Astrocyte (in vitro differentiated cells and primary cell): ENCODE measurements around the gene FMN2. TPM values are rescaled to one million over a fixed set of nuclear protein-coding genes. Genes with fewer than 3 reads are reported as not detected.

Source experiments
- DNase-seq: peaks from one replicate; pipeline ENCODE4 v3.0.0-alpha.2; 2010; ENCODE audit warnings: low read depth
- FAIRE-seq: peaks from 2 replicates; lab custom pipeline; 2011; peaks lifted over from hg19 to GRCh38; lab: Jason Lieb, UNC
- H2AFZ ChIP-seq: 2 replicates; pipeline ENCODE4 v1.6.0; 2012; ENCODE audit warnings: low read depth, low read length, inconsistent platforms
- H3K27ac ChIP-seq: 2 replicates; pipeline ENCODE4 v1.5.1; 2011; ENCODE audit warnings: low read depth, low read length, inconsistent platforms
- H3K27me3 ChIP-seq: 2 replicates; pipeline ENCODE4 v1.6.0; 2011; ENCODE audit warnings: low read length, inconsistent platforms; ENCODE audit not compliant: insufficient read depth
- H3K36me3 ChIP-seq: 2 replicates; pipeline ENCODE4 v1.5.1; 2011; ENCODE audit warnings: low read length, inconsistent platforms; ENCODE audit not compliant: insufficient read depth
- H3K4me1 ChIP-seq: 2 replicates; pipeline ENCODE4 v1.5.1; 2011; ENCODE audit warnings: low read length, inconsistent platforms; ENCODE audit not compliant: insufficient read depth
- H3K4me2 ChIP-seq: 2 replicates; pipeline ENCODE4 v1.6.0; 2012; ENCODE audit warnings: low read length, inconsistent platforms
- H3K4me3 ChIP-seq: 2 replicates; pipeline ENCODE4 v1.5.1; 2011; ENCODE audit warnings: low read depth, mild to moderate bottlenecking, low read length, inconsistent platforms; ENCODE audit not compliant: insufficient read depth
- H3K79me2 ChIP-seq: 2 replicates; pipeline ENCODE4 v1.6.0; 2012; ENCODE audit warnings: mild to moderate bottlenecking, low read length, inconsistent platforms; ENCODE audit not compliant: insufficient read depth
- H3K9ac ChIP-seq: 2 replicates; pipeline ENCODE4 v1.6.0; 2012; ENCODE audit warnings: mild to moderate bottlenecking, low read length, inconsistent platforms
- H3K9me3 ChIP-seq: 2 replicates; pipeline ENCODE4 v1.5.1; 2012; ENCODE audit warnings: low read depth, mild to moderate bottlenecking, low read length, inconsistent platforms; ENCODE audit not compliant: insufficient read depth
- H4K20me1 ChIP-seq: 2 replicates; pipeline ENCODE4 v1.6.0; 2012; ENCODE audit warnings: low read length, inconsistent platforms; ENCODE audit not compliant: insufficient read depth
- H3K27ac Mint-ChIP-seq: one replicate; pipeline ENCODE4 v1.8.0; 2021; ENCODE audit warnings: mild to moderate bottlenecking, mixed read lengths; ENCODE audit not compliant: unreplicated experiment
- H3K27me3 Mint-ChIP-seq: one replicate; pipeline ENCODE4 v1.8.0; 2021; ENCODE audit warnings: low read depth, mixed read lengths; ENCODE audit not compliant: unreplicated experiment
- H3K36me3 Mint-ChIP-seq: one replicate; pipeline ENCODE4 v1.8.0; 2021; ENCODE audit warnings: low read depth, mixed read lengths; ENCODE audit not compliant: unreplicated experiment
- H3K4me1 Mint-ChIP-seq: one replicate; pipeline ENCODE4 v1.8.0; 2021; ENCODE audit warnings: low read depth, mixed read lengths; ENCODE audit not compliant: unreplicated experiment
- H3K4me3 Mint-ChIP-seq: one replicate; pipeline ENCODE4 v1.8.0; 2021; ENCODE audit warnings: mild to moderate bottlenecking, moderate library complexity, mixed read lengths; ENCODE audit not compliant: unreplicated experiment
- H3K9me3 Mint-ChIP-seq: one replicate; pipeline ENCODE4 v1.8.0; 2021; ENCODE audit warnings: mild to moderate bottlenecking, mixed read lengths; ENCODE audit not compliant: unreplicated experiment
- EZH2 ChIP-seq: IDR thresholded peaks from 2 replicates; pipeline ENCODE4 v1.6.1; 2012; ENCODE audit warnings: mild to moderate bottlenecking, low read length, inconsistent platforms; ENCODE audit not compliant: insufficient read depth
- total RNA-seq: library from RNA; stranded (reverse); gene quantifications from 2 replicates; pipeline ENCODE4 v1.2.1, GENCODE V29; 2021
- TF ChIP-seq, protein P1 (sequence below): IDR thresholded peaks from 2 replicates; pipeline ENCODE4 v1.5.1; 2011; ENCODE audit warnings: low read depth, mild to moderate bottlenecking, inconsistent platforms, low read length, moderate library complexity; ENCODE audit not compliant: insufficient read depth

The FMN2 gene
- total RNA-seq, 1 donor from 2014 or later: 2.4 TPM

DNA sequence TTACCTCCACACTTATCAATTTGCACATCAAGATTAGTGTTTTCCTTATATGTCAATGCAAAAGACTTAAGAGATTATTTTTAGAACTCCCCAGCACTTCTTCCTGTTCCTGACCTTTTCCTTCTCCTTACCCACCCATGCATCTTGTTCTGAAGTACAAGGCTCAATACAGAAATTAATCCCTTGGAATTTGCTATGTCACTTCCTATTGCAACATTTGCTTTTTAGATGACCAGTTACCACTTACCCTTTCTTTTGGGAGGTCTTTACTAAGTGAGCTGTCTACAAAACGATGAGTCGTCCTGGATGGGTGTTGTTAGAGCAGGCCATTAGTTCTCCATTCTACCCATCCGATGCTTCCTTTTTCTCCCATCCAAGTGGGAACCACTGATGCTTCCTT is 221.2 kb downstream of the FMN2 start:
- Histone ChIP-seq H3K4me2 (peak overlapping the region; percentile 36), H3K4me3 (no peak overlapping the region)

DNA sequence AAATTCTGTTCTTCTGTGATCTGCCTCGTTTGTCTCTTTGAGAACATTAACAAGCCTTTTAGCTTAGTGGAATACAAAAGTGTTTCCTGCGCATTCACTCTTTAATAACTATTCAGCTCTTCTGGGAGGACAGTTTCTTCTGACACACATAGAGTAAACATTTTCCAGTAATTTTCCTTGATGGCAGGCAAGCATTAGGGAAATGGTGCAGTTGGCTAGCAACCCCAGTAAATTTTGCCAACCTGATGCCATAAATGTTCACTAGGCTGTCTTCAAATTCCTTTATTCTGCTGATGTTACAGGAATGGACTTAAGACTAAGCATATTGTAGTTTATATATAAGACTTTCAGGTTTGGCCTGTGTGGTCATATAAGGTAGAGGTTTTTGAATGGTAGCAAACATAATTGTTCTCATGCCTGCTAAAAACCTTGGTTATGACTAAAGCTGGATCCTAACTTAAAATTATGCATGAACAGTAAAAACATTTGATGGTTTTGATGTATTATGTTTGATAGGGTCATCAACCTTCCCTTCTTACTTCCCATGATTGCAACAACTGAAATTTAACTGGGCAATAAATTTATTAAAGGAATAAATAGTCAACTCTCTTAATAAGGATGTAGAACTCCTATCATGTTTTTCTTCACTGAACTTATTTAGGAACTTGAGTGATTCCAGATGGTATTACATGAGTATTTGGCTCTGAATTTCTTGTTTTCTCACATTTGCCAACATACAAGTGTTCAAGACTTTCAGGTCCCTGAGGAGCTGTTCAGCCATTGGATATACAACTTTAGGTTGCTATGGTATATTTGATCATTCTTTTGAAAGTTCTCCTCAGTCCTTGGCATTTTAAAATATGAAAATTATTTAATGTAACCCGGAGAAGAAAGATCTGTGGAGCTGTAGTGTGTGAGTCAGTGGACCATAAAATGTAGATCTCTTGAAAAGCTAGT is 223.4 kb downstream of the FMN2 start:
- H3K9ac ChIP-seq: no peak overlapping the region
- no peaks in the 10 kb centered on the region for H4K20me1 ChIP-seq
- H3K36me3 ChIP-seq: no peaks in the 10 kb centered on the region
- no peaks in the 10 kb centered on the region for H3K9me3 ChIP-seq
- DNase-seq: no peak
- Mint-ChIP-seq H3K36me3 (no peaks in the 10 kb centered on the region), H3K9me3 (peaks cover 2% of the 10 kb centered on the region), H3K4me3 (no peak overlapping the region), H3K27me3 (no peaks in the 10 kb centered on the region), H3K4me1 (peaks cover 20% of the 10 kb centered on the region), H3K27ac (no peak overlapping the region)
- no peak for FAIRE-seq
- peaks cover 8% of the 10 kb centered on the region for H3K4me1 ChIP-seq
- H2AFZ ChIP-seq: no peak overlapping the region
- H3K27ac ChIP-seq: no peak overlapping the region
- H3K4me3 ChIP-seq: no peak overlapping the region
- TF ChIP-seq EZH2: no peak
- TF ChIP-seq, protein P1, sequence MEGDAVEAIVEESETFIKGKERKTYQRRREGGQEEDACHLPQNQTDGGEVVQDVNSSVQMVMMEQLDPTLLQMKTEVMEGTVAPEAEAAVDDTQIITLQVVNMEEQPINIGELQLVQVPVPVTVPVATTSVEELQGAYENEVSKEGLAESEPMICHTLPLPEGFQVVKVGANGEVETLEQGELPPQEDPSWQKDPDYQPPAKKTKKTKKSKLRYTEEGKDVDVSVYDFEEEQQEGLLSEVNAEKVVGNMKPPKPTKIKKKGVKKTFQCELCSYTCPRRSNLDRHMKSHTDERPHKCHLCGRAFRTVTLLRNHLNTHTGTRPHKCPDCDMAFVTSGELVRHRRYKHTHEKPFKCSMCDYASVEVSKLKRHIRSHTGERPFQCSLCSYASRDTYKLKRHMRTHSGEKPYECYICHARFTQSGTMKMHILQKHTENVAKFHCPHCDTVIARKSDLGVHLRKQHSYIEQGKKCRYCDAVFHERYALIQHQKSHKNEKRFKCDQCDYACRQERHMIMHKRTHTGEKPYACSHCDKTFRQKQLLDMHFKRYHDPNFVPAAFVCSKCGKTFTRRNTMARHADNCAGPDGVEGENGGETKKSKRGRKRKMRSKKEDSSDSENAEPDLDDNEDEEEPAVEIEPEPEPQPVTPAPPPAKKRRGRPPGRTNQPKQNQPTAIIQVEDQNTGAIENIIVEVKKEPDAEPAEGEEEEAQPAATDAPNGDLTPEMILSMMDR: no peak
- H3K79me2 ChIP-seq: no peaks in the 10 kb centered on the region
- H3K4me2 ChIP-seq: no peak overlapping the region
- no peaks in the 10 kb centered on the region for H3K27me3 ChIP-seq

More for the DNA sequence above, 221.2 kb downstream of the FMN2 start:
- DNase-seq (peak; percentile 90), FAIRE-seq (peak; percentile 86)
- Histone ChIP-seq H3K27me3 (no peaks in the 10 kb centered on the region), H3K9ac (no peak overlapping the region), H3K27ac (no peak overlapping the region), H3K9me3 (no peaks in the 10 kb centered on the region), H3K79me2 (no peaks in the 10 kb centered on the region), H4K20me1 (no peaks in the 10 kb centered on the region), H3K36me3 (no peaks in the 10 kb centered on the region), H3K4me1 (peaks cover 8% of the 10 kb centered on the region), H2AFZ (no peak overlapping the region)
- TF ChIP-seq, protein P1: no peak
- Mint-ChIP-seq H3K27ac (peak overlapping the region; percentile 85), H3K9me3 (no peaks in the 10 kb centered on the region), H3K36me3 (no peaks in the 10 kb centered on the region), H3K27me3 (no peaks in the 10 kb centered on the region), H3K4me1 (peaks cover 26% of the 10 kb centered on the region), H3K4me3 (no peak overlapping the region)

DNA sequence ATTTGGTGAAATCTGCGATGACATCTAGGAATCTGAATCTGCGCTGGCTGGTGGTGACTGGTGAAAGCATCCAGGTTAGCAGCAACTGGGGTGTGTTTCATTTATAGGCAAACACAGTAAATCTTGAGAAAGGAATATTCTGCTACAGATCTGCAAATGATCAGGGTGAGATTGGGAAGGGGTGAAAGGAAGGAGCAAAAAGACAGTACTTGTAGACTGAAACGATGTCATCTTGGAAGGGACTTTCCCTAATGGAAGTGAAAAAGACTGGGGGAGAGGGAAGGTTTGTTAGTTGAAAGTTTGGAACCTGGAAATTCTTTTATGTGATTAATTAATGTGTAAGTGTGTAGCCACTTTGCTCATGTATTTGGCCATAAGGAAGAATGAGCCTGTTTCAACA is 228.3 kb downstream of the FMN2 start:
- H3K79me2 ChIP-seq: no peaks in the 10 kb centered on the region
- H4K20me1 ChIP-seq: no peaks in the 10 kb centered on the region
- no peaks in the 10 kb centered on the region for H3K36me3 Mint-ChIP-seq
- peaks cover 3% of the 10 kb centered on the region for H3K4me1 ChIP-seq
- H2AFZ ChIP-seq: no peak overlapping the region
- H3K27me3 ChIP-seq: no peaks in the 10 kb centered on the region
- H3K27ac Mint-ChIP-seq: no peak overlapping the region
- no peak overlapping the region for H3K27ac ChIP-seq
- H3K4me2 ChIP-seq: no peak overlapping the region
- no peaks in the 10 kb centered on the region for H3K9me3 ChIP-seq
- FAIRE-seq (no peak), DNase-seq (no peak)
- H3K36me3 ChIP-seq: no peaks in the 10 kb centered on the region
- no peaks in the 10 kb centered on the region for H3K27me3 Mint-ChIP-seq
- peaks cover 14% of the 10 kb centered on the region for H3K4me1 Mint-ChIP-seq
- H3K9ac ChIP-seq: no peak overlapping the region
- peaks cover 4% of the 10 kb centered on the region for H3K9me3 Mint-ChIP-seq
- no peak overlapping the region for H3K4me3 Mint-ChIP-seq
- H3K4me3 ChIP-seq: no peak overlapping the region
- TF ChIP-seq, protein P1: no peak
- no peak for TF ChIP-seq EZH2
